HG02763 (cell line): ENCODE measurements around the gene FES.
"Not testable (repeated sequence)": the region's sequence is repeated elsewhere in the genome, so short reads cannot be mapped to it uniquely, and the experiment has no call there.

ENCODE experiments used
- ATAC-seq: cut with Tn5 transposase; IDR thresholded peaks from one replicate; pipeline ENCODE4 v1.9.1; 2021; ENCODE audit warnings: mild to moderate bottlenecking, moderate library complexity; ENCODE audit not compliant: unreplicated experiment

FES gene

DNA sequence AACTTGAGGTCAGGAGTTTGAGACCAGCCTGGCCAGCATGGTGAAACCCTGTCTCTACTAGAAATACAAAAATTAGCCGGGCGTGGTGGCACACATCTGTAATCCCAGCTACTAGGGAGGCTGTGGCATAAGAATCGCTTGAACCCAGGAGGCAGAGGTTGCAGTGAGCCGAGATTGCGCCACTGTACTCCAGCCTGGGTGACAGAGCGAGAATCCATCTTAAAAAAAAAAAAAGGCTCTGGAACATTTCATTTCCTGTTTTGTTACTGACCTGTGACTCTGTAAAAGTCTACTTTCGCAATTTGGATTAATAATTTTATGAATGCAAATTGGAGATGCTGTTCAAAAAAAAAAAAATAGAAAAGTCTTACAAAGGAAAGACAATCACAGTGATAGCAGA is 43.8 kb downstream of the FES start:
- ATAC-seq = not testable (repeated sequence)

DNA sequence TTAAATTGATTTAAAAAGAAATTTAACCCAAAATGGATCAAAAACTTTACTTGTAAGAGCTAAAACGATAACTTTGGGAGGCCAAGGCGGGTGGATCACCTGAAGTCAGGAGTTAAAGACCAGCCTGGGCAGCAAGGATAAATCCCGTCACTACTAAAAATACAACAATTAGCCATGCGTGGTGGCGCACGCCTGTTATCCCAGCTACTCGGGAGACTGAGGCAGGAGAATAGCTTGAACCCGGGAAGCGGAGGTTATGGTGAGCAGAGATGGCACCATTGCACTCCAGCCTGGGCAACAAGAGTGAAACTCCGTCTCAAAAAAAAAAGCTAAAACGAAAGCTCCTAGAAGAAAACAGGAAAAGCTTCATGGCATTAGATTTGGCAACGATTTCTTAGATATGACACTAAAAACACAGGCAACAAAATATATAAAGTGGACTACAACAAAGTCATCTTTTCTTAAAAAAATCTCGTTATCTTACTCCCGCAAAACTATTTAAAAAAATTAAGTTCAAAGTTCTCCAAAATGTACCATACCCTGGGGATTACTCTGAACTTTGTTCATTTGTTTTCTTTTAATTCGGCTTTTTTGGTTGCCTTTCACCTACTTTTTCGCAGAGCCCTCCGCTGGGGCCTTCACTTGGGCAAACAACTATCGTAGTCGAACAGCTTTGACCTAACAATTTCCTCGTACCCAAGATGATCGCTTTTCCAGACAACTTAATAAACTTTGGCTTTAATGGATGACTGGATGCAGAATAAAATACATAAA is 45.1 kb downstream of the FES start:
- no peak for ATAC-seq

DNA sequence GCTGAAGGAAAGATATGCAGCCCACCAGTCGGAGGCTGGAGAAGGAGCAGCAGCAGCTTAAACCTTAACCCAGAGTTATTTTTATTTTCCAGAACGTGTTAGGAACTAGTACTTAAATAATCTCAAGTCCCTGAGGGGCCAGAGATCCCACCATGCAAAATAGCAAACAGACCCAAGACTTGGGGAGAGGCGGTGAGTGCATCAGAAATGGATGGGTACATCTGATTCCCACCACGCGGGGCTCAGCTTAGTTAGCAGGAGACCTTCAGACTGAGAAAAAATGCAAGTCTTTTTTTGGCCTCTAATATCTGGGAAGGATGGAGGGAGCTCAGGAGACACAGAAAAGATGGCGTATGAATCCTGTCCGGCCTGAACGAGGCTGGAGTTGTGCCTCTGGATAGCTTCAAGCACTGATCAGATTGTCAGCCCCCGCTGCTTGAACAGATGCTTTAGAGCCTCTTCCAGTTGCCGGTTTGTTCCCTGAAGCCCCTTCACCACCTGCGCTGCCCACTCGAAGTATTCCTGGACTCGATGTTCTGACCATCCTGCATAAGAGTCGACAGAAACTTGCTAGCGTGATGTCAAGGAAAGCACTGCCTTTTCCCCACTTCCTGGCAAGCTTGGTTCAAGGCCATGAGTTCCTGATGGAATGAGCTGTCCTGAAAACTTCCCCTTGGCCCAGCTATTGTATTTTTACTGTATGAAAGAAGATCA is 46.7 kb downstream of the FES start:
- ATAC-seq = no peak

DNA sequence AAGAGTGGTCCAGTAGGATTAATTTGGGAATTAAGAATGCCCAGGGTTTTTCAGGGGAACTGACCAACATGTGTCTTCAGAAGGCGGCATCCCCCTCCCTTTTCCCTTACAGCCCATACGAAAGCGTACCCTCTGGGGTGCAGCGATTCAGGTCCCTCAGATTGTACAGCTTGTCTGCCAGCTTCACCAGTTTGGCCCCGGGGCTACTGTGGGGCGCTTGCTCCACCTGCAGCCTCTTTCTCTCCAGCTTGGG is 47.2 kb downstream of the FES start:
- ATAC-seq = no peak

DNA sequence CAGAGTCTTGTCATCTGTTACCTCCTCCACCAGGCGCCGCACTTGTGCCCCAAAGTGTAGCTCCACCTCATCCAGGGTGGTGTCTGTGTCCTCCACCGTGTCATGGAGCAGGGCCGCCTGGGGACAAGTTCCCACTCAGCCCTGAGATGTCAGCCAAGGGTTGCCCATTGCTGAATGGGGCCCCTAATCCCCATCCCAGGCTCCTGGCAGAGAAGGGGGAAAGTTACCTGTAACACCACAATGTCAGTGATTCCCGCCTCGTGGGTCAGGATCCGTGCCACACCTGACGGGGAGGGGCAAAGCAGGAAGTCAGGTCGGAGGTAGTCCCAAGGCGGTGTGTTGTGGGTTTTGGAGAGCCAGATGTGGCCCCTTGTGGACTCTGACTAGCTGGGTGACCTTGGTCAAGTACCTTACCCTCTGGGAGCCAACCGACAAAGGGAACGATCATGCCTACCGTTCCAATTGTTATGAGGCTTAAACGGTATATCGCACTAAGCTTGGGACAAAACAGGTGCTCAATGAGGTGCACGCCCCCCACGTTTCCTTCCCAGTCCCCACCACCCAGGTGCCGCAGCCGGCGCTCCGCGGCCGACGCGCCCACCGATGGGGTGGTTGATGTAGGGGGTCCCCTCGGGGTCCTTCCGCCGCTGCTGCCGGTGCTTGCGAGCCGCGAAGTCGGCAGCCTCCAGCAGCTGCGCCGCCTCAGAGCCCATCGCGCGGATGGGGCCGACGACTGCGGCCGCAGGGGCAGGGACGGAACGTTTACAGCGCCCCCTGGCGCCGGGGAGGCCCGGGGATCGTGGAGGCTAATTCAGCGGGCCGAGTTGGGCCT is 47.7 kb downstream of the FES start, which contains the start of gene HDDC3:
HDDC3 (minus strand) TSS at position 722 of the 832 bp plus-strand sequence; CDS start at position 713, 9 bp downstream.
- peak; percentile 44 for ATAC-seq

DNA sequence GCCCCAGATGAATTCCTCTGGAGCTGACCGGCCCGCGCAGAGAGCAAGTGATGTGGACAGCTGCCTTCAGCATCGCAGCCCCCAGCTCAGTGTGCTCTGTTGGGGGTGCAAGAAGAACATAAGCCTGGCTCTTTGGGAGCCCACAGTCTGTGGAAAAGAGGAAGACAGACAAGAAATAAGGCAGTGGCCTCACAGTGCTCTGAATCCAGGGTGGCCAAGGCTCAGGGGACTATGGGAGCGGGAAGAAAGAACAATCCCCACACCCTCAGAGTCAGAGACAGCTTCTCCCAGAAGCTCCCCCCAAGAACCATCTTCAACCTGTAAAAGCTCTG is 48.3 kb downstream of the FES start:
- ATAC-seq = no peak

DNA sequence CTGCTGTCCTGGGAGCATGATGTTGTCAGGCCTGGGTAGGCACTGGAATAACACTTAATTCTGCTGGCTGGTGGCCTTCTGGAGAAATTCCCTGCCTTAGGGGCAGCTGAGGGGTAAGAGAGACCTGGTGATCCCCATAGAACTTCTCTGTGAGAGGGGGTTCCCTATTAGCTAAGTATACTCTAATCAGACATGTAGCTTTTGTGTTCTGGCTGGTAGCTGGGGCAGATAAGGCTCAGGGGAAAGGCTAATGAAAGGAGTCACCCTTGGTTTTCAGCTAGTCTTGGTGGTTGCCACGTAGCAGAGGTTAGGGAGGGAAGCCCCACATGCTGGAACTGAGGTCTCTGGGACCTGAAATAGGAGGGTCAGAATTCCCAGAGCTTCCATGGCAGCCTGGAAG is 49.0 kb downstream of the FES start:
- ATAC-seq = no peak

DNA sequence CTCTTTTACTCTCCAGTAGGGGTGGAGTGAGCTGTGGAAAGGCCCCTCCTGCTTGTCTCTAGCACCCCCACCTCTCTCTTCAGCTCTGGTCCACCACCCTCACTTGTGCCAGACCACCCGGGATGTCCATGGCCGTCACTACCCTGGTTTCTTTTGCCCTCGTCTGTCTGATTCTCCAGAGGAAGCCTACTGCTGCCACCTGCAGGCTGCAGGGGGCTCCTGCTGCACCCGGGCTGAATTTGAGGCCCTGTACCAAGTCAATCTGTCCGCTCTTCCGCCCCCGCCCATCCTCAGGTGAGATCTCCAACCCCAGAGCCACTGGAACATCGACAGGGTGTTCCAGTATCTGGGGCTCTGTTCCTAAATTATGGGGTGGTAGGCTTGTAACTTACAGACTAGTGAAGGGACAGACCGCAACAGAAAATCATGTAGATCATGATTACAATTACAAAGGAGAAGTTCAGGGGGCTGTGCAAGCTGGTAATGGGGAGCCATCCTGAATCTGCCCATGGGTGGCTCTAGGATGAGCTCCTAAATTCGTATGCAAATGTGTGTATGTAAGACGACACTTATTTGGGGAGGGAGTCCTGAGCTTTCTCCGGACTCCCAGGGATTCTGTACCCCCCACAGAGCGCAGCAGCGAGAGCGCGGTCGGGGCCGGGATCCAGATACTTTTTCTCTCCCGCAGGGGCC is 50.1 kb downstream of the FES start:
- no peak for ATAC-seq

DNA sequence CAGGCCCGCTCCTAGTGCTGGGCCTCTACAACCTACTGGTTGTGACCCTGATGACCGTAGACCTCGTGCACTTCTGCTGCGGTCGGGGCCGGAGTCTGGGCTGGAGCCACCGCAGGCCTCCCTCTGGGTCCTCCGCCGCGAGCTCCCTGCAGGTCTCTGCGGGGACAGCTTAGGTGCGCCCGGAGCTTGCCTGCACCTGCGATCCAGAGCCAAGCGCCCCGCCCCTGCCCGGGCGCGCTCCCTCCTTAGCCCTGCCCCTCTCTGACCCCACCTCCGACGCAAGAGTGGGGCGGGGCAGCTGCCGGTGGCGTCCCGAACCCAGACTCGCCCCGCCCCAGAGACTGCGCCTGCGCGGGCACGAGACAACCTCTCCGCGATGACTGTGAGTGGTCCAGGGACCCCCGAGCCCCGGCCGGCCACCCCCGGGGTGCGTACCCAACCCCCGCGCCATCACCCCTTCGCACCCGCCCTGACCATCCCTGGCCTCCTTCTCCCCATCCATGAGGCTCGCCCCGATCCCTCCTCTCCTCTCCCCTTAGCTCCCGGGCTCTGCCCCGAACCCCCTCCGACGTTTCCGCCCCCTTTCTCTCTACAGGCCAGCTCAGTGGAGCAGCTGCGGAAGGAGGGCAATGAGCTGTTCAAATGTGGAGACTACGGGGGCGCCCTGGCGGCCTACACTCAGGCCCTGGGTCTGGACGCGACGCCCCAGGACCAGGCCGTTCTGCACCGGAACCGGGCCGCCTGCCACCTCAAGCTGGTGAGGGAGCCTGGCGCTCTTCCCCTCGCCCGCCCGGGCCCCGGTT is 50.8 kb downstream of the FES start, which contains the start of gene UNC45A:
UNC45A (plus strand) TSS at position 337 of the 803 bp plus-strand sequence; CDS start at position 377, 40 bp downstream.
- peak; percentile 62 for ATAC-seq

DNA sequence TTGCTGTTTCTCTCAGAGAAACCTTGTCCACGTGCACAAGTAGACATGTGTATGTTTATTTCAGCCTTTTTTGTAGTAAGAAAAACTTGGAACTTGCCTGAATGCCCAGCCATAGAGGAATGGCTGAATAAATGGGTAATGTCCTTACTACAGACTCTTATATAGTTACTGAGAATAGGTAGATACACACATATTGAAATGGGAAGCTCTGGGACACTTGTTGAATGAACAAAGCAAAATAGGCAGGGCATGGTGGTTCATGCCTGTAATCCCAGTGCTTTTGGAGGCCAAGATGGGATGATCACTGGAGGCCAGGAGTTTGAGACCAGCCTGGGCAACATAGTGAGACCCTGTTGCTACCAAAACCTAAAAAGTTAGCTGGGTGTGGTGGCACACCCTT is 52.5 kb downstream of the FES start:
- no peak for ATAC-seq

DNA sequence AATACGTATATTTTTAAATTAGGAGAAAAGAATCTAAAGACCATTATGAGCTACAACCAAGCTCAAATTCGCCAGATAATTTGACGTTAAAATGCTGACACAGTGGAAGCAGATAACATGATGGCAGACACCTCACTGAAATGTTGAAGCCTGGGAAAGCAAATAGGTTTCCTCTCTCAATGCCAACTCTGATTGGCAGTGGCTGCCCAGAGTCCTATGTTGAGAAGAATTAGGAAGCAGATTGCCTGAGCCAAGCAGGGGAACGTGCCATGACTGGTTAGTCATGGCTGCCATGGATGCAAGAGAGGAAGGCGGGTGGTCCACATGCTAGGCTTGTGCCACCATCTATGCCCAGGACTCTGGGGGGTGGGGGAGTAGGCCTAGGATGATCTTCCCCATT is 54.0 kb downstream of the FES start:
- ATAC-seq = no peak

DNA sequence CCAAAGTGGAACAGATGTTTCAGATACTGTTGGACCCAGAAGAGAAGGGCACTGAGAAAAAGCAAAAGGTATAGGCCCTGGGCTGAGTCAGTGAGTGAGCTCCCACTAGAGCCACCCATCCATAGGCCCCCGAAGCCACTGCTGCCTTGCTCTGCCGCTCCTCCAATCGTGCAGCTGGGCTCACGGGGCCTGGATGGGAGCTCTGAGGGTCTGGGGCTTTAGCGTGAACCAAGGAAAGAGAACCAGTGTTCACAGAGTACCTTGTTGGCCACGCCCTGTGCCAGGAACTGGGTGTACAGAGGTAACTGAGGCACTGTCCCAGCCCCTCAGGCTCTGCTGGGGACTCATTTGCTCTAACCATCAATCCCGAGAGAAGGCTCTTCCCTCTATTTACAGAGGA is 55.5 kb downstream of the FES start:
- ATAC-seq = no peak

DNA sequence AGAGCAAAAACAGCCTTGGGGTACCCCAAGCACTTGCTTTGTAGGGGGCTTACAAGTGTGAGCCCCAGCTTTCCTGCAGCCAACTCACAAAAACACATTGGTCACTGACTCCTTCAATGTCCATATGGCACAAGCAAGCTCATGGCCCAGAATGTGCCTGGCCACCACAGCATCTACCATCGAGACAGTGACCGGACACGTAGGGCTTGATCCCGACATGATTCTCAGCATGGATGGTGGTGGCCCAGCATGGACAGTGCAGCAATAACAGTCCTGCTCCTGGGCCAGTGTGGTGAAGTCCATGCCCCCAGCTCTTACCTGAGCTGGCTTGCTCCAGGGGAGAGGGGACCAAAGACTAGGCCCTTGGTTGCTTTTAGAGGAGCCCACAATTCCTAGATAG is 56.7 kb downstream of the FES start:
- no peak for ATAC-seq

DNA sequence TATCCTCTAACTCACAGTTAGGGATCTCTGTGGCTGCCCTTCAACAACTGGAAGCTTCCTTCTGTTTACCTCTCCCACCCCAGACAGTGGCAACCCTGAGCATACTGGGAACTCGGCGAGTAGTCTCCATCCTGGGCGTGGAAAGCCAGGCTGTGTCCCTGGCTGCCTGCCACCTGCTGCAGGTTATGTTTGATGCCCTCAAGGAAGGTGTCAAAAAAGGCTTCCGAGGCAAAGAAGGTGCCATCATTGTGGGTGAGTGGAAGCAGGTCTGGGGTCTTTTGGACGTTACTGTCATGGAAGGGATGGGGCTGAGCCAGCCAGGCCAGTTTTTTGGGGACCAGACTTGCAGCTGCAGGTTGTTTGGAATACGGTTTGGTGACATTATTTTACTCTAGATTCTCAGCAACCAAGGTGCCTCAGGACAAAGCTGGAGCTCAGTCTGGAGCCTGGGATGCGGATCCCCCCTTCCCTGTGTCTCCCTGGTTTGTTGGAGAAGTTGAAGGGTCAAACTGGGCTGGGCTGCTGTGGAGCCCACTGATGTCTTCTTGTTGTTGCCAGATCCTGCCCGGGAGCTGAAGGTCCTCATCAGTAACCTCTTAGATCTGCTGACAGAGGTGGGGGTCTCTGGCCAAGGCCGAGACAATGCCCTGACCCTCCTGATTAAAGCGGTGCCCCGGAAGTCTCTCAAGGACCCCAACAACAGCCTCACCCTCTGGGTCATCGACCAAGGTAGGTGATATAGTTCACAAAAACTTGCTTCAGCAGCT is 58.2 kb downstream of the FES start:
- ATAC-seq = no peak

DNA sequence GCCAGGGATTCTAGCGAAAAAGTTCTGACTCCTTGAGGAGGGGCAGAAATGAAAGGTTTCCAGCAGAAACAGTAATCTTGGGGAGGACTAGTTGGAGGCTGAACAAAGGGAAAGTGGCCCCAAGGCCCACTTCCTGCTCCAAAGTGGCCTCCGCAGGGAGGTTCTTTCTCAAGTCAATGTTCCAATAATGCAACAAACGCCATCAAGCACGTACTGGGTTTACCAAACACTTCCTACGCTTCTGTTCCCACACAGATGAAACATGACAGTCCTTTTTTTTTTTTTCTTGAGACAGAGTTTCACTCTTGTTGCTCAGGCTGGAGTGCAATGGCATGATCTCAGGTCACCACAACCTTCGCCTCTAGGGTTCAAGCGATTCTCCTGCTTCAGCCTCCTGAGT is 60.8 kb downstream of the FES start:
- no peak for ATAC-seq
